Calu3 (cell line): ENCODE data around the gene FAM174B. TPM values are rescaled to one million over a fixed set of nuclear protein-coding genes. Genes with fewer than 3 reads are reported as not detected.

Experiments
- BruUV-seq: library from RNA; stranded (reverse); fragments of 400-500 nt; replicated peaks from 2 replicates; lab custom pipeline; 2021; lab: Mats Ljungman, UMichigan
- CTCF ChIA-PET: fragments of 300-600 bp; sonication (Branson Sonifier 250); formaldehyde crosslinking; loops from one replicate; lab custom pipeline; 2022; ENCODE audit warnings: antibody characterized with exemption; lab: Charles Lee
- DNase-seq: peaks from one replicate; pipeline ENCODE4 v3.0.0; 2022
- H3K27ac Mint-ChIP-seq: one replicate; pipeline ENCODE4 v1.8.0; 2022; ENCODE audit warnings: mixed read lengths; ENCODE audit not compliant: unreplicated experiment
- H3K27me3 Mint-ChIP-seq: one replicate; pipeline ENCODE4 v1.8.0; 2022; ENCODE audit warnings: mixed read lengths; ENCODE audit not compliant: unreplicated experiment
- H3K36me3 Mint-ChIP-seq: one replicate; pipeline ENCODE4 v1.8.0; 2022; ENCODE audit warnings: mild to moderate bottlenecking, moderate library complexity, mixed read lengths; ENCODE audit not compliant: insufficient read depth, unreplicated experiment
- H3K4me1 Mint-ChIP-seq: one replicate; pipeline ENCODE4 v1.8.0; 2022; ENCODE audit warnings: mild to moderate bottlenecking, low read depth, mixed read lengths; ENCODE audit not compliant: unreplicated experiment
- H3K4me3 Mint-ChIP-seq: one replicate; pipeline ENCODE4 v1.8.0; 2022; ENCODE audit warnings: mild to moderate bottlenecking, low read depth, moderate library complexity, mixed read lengths; ENCODE audit not compliant: unreplicated experiment
- H3K9me3 Mint-ChIP-seq: one replicate; pipeline ENCODE4 v1.8.0; 2022; ENCODE audit warnings: low read depth, mixed read lengths; ENCODE audit not compliant: unreplicated experiment
- CTCF ChIP-seq: fragments of 200-600 bp; IDR thresholded peaks from one replicate; pipeline ENCODE4 v1.8.0; 2022; ENCODE audit warnings: antibody characterized with exemption; ENCODE audit not compliant: unreplicated experiment
- intact Hi-C: fragments of 100-400 bp; cut with micrococcal nuclease; formaldehyde crosslinking; loops from one replicate; pipeline ENCODE4 v1.10.0; 2022; ENCODE audit not compliant: unreplicated experiment
- total RNA-seq: library from RNA; stranded (reverse); gene quantifications from 2 replicates; pipeline ENCODE4 v1.2.3, GENCODE V29; 2022

The FAM174B gene
- total RNA-seq, 1 experiment from 2014 or later: 12.4 TPM

GRCh38 chr15:92624401-92624991, 31.1 kb downstream of the FAM174B start:
- no peak overlapping the region for H3K27ac Mint-ChIP-seq
- H3K9me3 Mint-ChIP-seq: no peaks in the 10 kb centered on the region
- intact Hi-C loops: no loop called here
- CTCF ChIA-PET: no interaction called here
- no TSS peak for BruUV-seq
- no peak for TF ChIP-seq CTCF
- H3K4me1 Mint-ChIP-seq: no peaks in the 10 kb centered on the region
- no peak overlapping the region for H3K4me3 Mint-ChIP-seq
- no peak for DNase-seq
- no peaks in the 10 kb centered on the region for H3K27me3 Mint-ChIP-seq
- peaks cover under 1% of the 10 kb centered on the region for H3K36me3 Mint-ChIP-seq

- DNase-seq: no peak
- no peak for TF ChIP-seq CTCF
- no peaks in the 10 kb centered on the region for H3K27me3 Mint-ChIP-seq
- H3K36me3 Mint-ChIP-seq: no peaks in the 10 kb centered on the region
- CTCF ChIA-PET: no interaction called here
- intact Hi-C loops: no loop called here
- H3K27ac Mint-ChIP-seq: no peak overlapping the region
- H3K9me3 Mint-ChIP-seq: no peaks in the 10 kb centered on the region
- H3K4me1 Mint-ChIP-seq: no peaks in the 10 kb centered on the region
- H3K4me3 Mint-ChIP-seq: no peak overlapping the region
- no TSS peak for BruUV-seq
Measured at GRCh38 chr15:92623435-92623834, 32.1 kb downstream of the FAM174B start.

- CTCF ChIA-PET: no interaction called here
- BruUV-seq: no TSS peak
Measured at GRCh38 chr15:92621972-92622533, 33.5 kb downstream of the FAM174B start.

GRCh38 chr15:92620991-92621390, 34.6 kb downstream of the FAM174B start:
- DNase-seq: no peak

More at GRCh38 chr15:92621972-92622533, 33.5 kb downstream of the FAM174B start:
- H3K27ac Mint-ChIP-seq: no peak overlapping the region
- peaks cover 6% of the 10 kb centered on the region for H3K36me3 Mint-ChIP-seq
- no peaks in the 10 kb centered on the region for H3K9me3 Mint-ChIP-seq
- H3K27me3 Mint-ChIP-seq: no peaks in the 10 kb centered on the region
- intact Hi-C loops: no loop called here
- H3K4me1 Mint-ChIP-seq: peaks cover 12% of the 10 kb centered on the region
- H3K4me3 Mint-ChIP-seq: no peak overlapping the region
- no peak for DNase-seq
- TF ChIP-seq CTCF: no peak

More at GRCh38 chr15:92620991-92621390, 34.6 kb downstream of the FAM174B start:
- intact Hi-C loops: no loop called here
- peaks cover 12% of the 10 kb centered on the region for H3K4me1 Mint-ChIP-seq
- CTCF ChIA-PET: interaction anchor here (0.7 kb wide), 2 partner anchors 136 to 1636 kb away, joined by 3 to 4 read pairs; no protein-coding TSS in a partner anchor
- no peak overlapping the region for H3K27ac Mint-ChIP-seq
- H3K4me3 Mint-ChIP-seq: no peak overlapping the region
- no peak for TF ChIP-seq CTCF
- no peaks in the 10 kb centered on the region for H3K9me3 Mint-ChIP-seq
- BruUV-seq: no TSS peak
- no peaks in the 10 kb centered on the region for H3K27me3 Mint-ChIP-seq
- H3K36me3 Mint-ChIP-seq: peaks cover 6% of the 10 kb centered on the region
